Stimulated activated CD8-positive, alpha-beta memory T cell treated with anti-CD3 and anti-CD28 coated beads, Interleukin-15, amount 100 ng/mL, for 48 hours (primary cell): Measurements from ENCODE around the gene B9D2.

Source experiments
- DNase-seq, 2 donors: peaks; one replicate each; pipeline ENCODE4 v3.0.0-alpha.2; 2020; ENCODE audit warnings: low read depth in 2 of 2

The B9D2 gene

DNA sequence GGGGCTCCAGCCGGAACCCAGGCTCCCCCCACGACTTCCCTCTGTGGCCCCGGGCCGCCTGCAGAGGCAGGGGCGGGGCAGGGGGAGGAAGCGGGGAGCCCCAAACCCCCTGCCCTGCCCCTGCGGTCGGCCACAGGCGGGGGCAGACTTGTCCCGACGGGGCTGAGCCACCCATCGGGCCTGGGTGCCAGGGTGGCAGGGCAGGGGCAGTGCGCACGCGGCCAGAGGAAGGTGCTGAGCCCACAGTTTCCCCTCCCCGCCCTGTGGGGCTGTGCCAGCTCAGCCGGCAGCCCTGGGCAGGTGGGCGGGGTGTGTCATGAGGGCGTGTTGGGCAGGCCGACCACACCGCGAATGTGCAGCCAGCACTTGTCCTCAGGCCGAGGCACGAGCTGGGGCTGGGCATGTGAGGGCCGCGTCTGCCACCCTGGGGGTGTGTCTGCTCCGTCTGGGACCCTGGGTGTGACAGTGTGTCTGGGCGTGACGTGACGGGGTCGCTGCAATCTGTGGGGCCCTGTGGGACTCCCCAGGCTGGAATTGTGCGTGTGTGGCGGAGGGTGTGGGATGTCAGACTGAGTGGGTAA is 36.3 kb downstream of the B9D2 start:
- DNase-seq = peak; percentile 88 to 89

DNA sequence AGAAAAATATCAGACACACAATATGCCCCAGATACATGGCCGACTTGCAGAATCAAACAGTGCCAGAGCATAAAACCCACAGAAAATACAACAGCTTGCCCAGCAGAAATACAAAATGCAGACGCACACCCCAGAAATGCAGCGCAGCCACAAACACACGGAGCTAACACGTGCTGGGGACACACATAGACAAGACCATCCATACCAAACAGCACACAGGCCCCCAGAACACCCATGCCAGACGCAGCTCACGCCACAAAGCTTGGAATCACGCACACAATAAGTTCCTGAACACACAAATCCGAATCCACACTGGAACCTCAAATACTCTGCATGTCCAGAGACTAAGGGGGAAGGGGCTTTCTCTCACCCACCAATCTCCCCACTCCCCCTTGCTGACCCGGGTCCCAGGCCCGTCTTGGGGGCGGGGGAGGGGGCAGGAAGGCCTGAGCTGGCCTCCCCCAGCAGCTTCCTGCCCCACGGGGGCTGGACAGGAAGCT is 36.8 kb downstream of the B9D2 start:
- no peak for DNase-seq

DNA sequence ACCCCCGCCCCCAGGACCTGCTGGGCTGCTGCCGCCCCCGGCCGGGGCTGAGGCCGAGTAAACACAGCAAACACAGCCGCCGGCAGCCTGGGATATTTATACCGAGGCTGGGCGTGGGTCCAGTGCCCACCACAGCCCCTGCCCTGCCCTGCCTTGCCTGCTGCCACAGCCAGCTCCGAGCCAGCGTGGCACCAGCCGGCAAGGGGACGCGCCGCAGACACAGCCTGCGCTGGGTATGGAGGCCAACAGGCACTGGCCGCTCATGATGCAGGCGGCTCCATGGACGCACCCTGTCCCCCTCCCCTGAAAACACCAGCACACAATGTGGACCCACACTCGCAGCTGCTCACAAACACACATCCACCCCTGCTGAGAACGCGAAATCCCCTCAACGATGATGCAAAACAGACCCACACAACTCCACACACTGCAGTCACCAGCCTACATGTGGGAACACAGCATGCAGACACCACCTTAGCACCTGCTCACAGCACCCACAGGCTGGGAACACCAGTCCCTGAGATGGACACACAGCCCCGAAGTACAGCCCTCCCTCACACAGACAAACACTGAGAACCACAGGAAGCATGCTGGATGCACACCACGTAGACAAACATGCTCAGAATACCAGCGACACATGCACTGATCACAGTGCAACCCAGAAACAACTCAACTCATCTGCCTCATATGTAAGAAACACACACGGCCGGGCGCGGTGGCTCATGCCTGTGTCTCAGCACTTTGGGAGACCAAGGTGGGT is 37.8 kb downstream of the B9D2 start:
- DNase-seq = no peak

DNA sequence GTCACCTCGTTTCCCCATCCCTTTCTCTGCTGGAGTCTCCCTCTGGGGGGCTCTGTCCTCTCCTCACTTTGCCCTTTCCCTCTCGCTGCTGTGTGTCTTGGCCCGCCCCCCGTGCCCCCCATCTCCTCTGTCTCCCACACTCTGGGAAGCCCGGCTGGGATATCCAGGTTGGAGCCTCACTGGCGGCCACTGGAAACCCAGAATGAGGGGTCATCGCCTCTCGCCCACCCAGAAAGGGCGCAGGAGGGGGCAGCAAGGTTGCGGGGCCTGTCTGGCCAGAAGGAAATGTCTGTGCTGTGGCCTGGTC is 38.4 kb downstream of the B9D2 start:
- no peak for DNase-seq

DNA sequence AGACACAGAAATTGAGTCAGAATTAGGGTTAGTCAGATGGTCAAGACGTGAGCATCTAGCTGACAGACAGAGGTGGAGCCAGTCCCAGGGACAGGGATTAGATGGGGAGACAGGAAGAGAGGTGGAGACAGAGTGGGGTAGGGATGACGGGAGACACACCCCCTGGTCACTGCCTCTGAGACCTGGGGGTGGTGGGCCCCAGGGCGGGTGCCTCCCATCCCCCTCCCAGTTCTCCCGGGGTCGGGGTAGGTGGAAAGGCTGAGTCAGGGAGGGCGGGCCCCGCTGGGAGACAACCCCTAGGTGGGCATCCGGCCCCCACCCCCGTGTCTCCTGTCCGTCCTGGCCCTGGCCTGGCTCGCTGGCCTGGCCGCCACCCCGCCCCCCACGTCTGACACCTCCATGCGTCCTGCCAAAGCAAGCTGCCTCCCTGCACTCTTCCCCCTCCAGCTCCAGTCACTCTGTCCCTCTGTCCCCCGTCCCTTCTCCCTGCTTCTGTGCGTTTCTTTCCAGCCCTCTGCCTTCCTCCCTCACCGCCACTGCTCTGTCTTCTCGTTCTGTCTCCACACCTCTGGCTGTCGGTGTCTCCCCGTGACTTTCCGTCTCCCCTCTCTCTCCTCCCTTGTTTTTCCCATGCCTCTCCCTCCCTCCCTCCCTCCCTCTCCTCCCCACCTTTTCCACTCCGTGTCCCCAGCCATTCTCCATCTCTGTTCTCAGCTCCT is 38.9 kb downstream of the B9D2 start:
- no peak for DNase-seq

DNA sequence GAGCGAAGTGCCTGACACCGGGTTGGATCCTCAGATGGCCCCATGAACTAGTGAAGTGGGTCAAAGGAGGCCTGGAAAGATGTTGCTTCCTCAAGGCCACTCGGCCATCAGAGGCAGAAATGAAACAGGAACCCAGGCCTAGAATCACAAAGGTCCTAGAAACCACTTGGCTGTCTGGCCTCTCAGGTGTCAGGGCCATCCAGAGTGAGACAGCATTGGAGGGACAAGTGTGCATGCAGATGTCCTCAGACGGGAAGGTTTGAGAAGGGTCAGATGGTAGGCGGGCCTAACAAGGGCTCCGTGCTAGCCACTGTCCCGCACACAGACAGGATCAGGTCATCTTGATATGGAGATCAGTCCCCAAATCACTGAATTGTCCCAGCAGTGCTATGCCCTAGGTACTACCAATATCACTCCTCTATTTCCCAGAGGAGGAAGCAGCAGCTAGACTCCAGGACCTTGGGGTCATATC is 39.7 kb downstream of the B9D2 start:
- DNase-seq = no peak

DNA sequence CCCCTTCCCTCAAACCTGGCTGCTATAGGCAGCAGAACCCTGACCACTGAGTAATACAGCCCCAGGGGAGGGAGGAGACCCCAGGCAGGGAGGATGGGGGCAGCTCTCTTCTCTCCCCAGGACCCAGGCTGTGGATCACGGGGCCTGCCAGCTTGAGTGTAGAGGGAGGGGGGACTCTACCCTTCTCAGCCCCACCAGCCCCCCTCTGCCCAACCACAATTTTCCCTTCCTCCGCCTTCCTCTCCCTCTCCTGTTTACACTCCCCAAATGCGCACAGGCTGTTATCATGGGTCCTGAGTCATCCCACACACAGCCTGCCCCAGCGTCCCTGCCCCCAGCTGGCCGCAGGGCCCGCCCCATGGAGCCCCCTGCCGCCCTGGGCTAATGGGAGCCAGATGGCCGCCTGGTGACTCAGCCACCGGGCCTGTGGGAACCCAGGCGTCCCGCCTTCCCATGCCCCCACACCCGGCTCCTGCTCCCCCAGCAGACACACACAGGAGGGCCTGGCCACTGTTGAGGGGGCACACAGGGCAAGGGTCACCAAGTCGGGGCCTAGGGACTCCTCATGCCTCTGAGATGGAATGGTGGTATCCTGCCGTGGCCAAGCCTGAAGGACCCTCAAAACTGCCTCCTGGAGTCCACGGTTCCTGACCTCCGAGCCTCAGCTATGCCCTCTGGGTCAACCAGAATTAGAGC is 40.4 kb downstream of the B9D2 start:
- DNase-seq = no peak

DNA sequence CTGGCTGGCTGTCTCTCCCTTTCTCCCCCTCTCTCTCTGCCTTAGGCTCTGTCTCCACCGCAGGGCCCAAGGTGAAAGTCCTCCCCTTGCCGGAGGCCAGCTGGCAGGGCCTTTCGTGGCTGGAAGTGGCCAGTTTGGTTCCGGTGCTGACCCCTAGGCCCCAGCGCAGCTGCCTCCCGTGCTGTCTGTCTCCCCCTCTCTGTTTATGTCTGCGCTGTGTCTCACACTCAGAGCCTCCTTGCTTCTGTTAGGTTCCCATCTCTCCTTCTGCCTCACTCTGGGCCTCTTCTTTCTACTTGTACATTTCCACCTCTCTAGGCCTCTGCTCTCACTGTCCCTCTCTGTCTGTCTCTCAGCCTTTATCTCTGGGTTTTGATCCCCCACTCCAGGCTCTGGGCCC is 40.9 kb downstream of the B9D2 start:
- no peak for DNase-seq

DNA sequence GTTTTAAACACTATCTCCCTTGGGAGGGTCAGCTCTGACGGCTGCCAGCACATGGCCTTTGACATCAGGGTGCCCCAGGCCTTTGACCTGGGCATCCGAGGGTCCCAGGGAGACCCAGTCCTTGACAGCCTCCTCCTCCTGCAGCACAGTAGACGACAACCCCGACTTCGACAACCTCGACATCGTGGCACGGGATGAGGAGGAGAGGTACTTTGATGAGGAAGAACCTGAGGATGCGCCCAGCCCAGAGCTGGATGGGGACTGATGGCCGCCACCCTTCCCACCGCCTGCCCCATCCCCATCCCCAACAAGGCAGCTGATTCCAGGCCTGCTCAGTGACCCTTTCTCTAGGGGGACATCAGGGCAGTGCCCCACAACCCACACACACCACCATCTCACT is 41.5 kb downstream of the B9D2 start:
- DNase-seq = no peak

DNA sequence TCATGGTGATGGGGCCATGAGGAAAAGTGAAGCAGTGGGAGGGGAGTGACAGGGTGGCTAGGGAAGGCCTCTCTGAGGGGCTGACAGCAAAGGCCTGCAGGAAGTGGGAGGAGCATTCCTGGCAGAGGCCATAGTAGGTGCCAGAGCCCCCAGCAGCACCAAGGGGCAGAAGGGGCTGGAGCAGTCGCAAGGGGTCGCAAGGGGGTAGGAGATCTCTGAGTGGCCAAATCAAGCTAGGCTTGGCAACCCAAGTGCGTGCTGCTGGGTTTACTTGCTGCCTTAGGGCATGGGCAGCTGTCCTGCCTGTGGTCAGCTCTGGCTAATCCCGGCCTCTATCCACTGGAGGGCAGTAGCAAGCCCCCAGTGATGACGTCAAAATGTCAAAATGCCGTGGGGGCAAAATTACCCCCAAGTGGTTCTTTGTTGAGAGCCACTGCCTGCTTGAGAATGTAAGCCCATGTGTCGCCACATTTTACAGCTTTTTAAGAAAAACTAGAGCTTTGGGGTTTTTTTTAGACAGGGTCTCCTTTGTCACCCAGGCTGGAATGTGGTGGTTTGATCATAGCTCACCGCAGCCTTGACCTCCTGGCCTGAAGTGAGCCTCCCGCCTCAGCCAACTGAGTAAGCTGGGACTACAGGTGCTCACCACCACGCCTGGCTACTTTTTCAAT is 42.2 kb downstream of the B9D2 start:
- no peak for DNase-seq

DNA sequence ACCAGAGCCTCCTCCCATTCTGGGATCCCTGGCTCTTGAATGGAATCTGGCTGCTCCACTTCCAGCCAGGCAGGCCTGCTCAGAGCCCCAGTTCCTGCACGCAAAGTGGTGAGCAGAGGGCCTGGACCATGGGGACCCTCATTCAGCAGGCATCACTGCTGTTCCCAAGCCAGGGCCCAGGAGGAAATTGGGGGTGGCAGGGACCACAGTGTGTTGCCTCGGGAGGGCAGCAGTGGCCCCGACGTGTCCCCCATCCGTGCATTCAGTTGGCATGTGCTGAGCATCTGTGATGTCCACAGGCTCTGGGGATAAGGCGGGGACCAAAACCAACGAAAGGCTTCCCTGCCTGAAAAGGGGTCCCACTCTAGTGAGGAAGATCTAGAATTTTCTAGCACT is 42.7 kb downstream of the B9D2 start:
- no peak for DNase-seq

DNA sequence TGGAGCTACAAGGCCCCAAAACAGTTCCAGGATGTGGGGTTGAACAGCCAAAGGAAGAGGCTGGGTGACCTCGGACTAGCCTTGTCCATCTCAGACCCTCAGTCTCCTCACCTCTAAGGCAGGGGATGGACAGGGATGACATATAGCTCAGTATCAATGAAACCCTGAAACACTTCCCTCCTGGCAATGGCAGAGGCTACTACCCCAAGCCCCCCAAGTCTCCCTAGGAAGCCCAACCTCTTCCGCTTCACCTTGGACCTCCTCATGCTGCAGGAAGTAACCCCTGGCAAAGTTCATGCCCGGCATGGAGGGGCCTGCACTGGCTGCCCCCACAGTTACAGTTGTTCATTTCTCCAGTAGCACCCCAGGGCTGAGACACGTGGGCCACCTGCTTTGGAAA is 43.4 kb downstream of the B9D2 start:
- no peak for DNase-seq

DNA sequence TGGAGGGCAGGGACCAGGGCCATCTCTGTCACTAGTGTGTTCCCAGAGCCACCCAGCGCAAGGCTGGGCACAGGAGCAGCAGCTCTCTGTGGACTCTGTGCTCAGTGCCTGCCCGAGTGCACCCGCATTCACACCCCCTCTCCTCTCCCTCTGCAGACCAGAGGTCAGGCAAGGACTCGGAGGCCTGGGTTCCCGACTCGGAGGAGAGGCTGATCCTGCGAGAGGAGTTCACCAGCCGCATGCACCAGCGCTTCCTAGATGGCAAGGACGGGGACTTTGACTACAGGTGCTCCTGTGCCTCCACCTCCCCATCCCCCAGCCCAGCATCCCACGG is 43.8 kb downstream of the B9D2 start:
- no peak for DNase-seq

DNA sequence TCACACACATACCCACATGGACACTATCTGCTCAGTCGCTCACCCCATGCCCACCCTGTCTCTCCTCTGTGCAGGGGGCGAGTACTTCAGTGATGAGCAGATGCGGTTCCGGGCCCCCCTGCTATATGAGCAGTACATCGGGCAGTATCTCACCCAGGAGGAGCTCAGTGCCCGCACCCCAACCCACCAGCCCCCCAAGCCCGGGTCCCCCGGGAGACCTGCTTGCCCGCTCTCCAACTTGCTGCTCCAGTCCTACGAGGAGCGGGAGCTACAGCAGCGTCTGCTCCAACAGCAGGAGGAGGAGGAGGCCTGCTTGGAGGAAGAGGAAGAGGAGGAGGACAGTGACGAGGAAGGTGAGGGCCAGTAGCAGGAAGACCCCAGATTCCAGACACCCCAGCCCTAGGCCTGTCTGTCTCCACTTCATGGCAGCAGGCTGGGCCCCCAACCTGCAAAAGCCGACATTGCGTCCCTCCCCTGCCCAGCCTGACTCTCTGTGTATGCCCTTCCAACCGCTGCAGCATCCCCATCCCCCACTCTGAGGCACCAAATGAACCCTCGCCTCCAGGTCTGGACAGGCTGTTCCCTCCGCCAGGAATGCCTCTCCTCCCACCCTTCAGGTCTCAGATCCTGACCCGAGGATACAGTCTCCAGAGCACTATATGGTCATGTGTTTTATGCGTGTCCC is 44.3 kb downstream of the B9D2 start:
- DNase-seq = no peak

DNA sequence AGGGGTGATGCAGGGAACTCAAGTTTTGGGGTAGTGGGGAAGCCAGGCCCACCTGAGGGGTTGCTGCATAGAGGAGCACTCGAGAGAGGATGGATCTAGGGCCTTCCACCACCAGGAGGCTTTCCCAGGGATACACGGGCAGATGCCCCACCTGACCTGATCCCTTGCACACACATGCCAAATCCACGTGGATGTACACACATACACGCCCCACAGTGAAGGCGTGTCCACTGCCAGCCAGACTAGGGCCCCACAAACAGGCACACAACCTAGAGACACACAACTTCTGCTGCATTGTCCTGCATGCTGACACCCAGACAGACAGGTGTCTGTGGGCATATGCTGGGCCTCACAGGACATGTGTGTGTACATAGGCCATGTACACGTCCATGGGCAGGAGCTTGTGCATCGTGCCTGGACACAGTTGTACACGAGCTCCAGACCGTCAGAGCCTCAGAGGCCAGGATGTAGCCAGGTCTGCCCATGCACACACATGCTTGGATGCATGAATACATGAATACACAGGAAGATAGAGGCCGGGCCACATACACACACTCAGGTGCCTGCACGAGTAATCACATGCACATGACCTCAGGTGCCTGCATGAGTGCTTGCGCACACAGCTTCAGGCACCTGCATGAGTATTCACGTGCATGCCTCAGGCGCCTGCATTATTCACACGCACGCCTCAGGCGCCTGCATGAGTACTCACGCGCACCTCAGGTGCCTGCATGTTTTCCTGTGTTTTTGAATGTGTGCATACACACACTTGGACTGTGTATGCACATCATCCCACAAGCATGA is 45.1 kb downstream of the B9D2 start:
- no peak for DNase-seq

DNA sequence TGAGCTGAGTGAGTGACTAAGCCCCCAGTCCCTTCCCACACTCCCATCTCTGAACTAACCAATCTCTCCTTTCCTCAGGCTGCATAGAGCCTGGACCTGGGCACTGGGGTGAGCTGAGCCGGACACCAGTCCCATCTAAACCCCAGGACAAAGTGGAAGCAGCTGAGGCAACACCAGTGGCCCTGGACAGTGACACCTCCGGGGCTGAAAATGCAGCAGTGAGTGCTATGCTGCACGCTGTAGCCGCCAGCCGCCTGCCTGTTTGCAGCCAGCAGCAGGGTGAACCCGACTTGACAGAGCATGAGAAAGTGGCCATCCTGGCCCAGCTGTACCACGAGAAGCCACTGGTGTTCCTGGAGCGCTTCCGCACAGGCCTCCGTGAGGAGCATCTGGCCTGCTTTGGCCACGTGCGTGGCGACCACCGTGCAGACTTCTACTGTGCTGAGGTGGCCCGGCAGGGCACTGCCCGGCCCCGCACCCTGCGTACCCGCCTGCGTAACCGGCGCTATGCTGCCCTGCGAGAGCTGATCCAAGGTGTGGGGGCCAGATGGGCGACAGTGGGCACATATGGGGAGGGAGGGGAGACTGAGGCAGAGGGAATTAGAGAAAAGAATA is 47.5 kb downstream of the B9D2 start:
- DNase-seq = no peak

DNA sequence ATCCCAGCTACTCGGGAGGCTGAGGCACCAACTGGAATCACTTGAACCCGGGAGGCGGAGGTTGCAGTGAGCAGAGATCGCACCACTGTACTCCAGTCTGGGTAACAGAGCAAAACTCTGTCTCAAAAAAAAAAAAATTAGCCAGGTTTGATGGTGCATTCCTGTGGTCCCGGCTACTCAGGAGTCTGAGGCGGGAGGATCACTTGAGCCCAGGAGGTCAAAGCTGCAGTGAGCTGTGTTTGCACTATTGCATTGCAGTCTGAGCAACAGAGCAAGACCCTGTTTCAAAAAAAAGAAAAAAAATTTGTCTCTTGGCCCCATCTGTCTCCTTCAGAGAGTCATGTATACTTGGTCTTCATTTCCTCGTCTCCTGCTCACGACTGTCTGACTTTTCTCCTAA is 52.3 kb downstream of the B9D2 start:
- no peak for DNase-seq

DNA sequence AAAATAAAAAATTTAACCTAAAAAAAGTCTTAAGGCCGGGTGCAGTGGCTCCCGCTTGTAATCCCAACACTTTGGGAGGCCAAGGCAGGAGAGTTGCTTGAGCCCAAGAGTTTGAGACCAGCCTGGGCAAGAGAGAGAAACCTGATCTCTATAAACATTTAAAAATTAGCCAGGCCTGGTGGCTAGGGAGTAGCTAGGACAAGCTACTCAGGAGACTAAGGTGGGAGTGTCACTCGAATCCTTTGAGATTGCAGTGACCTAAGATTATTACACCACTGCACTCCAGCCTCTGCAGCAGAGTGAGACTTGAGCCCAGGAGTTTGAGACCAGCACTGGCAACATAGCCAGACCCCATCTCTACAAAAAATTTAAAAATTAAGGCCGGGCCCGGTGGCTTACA is 52.9 kb downstream of the B9D2 start:
- DNase-seq = no peak

DNA sequence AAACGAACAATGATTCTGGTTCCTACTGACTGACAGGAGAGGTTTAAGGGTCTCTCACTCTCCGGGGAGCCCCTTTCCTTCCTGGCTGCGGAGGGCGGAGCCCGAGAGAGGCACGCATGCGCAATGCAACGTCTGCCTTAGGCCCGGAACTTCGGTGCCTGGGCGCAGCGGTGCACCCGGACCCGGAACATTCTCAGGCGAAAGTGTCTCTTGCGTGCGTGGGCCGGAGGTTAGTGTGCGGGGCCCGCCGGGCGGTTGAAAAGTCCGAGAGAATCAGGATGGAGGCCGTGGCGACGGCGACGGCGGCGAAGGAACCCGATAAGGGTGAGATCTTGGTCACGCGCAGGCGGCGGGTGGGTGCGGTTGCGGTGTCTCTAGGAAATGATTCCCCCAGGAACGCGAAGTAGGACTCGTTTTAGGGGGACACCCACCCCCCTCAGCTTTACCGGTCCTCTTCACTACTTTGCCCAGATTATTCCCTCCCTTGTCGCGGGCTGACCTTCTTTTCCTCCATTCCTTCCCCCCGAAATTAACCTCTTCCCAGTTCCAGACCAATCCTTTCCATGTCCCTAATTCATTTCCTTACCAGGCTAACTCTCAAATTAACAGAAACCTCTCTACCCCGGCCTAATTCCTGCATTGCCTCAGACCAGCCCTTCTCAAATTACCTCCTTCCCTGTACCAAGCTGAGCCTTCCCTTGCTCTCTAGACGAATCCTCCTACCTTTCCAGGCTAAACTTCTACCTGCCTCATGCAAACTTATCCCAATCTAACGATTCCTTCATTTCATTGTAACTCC is 53.7 kb downstream of the B9D2 start, which contains the start of gene CCDC97:
Gene CCDC97, plus strand, starts transcription at position 140 of the 799 bp plus-strand sequence. Its CDS starts 139 bp downstream, at position 279.
- DNase-seq = peak; percentile 80 to 82
